GM19452 (cell line): ENCODE results near the gene SPARC.
A peak's percentile ranks its signal among the peaks of the same experiment; 100 is the strongest.
"Not testable (repeated sequence)": the region's sequence is repeated elsewhere in the genome, so short reads cannot be mapped to it uniquely, and the experiment has no call there.

Experiments used
- ATAC-seq: cut with Tn5 transposase; IDR thresholded peaks from one replicate; pipeline ENCODE4 v1.9.1; 2021; ENCODE audit not compliant: unreplicated experiment

The SPARC gene, protein sequence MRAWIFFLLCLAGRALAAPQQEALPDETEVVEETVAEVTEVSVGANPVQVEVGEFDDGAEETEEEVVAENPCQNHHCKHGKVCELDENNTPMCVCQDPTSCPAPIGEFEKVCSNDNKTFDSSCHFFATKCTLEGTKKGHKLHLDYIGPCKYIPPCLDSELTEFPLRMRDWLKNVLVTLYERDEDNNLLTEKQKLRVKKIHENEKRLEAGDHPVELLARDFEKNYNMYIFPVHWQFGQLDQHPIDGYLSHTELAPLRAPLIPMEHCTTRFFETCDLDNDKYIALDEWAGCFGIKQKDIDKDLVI

DNA sequence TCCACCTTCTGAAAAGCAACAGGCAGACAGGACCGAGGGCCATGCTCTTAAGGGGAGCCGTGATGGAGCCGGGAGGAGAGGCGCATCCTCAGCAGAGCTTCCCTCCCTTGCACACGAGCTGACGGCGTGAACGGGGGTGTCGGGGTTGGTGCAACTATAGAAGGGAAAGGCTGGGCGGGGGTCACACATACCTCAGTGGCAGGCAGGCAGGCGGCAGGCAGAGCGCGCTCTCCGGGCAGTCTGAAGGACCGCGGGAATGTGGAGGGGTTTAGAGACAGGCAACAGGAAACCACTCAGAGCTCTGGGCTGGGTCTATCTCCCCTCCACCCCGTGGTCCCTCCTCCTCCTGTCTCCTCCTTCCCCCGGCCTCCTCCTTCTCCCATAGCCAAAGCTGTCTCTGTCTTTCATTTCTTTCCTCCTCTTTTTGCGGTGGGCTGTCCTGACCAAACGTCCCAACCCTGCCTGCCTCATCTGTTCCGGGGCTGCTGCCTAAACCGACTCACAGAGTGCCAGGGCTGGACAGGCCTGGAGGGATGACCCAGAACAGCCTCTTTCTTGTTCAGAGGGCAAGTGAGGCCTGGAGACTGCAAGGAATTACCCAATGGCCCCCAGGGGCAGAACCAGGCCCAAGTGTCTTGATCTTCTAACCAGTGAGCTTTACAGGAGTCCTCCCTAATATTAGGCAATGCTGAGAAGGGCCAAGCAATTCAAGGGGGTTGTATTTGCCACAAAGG, at the start of gene SPARC:
TSS of gene SPARC (minus strand) at position 242 of the 734 bp plus-strand sequence. CDS start 10,727 bp downstream, outside the sequence.
- ATAC-seq = peak; percentile 64

DNA sequence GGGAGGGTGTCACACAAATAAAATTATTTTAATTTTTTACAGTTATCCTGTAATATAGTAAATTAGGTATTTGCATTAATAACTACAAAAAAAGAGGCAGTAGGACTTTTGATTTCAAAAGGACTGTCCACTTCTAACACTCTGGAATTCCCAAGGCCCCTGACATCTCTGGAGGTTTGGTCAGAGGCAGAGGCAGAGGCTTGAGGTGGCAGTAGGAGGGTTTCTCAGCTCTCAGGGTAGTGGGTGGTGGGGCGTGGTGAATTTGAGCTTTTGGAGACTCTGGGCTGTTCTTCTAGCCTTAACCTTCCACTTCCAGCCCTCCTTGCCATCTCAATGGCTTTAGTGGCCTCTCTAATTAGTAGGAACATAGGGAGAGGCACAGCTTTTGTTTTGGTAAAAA, 48.9 kb upstream of the SPARC start:
- ATAC-seq = no peak

DNA sequence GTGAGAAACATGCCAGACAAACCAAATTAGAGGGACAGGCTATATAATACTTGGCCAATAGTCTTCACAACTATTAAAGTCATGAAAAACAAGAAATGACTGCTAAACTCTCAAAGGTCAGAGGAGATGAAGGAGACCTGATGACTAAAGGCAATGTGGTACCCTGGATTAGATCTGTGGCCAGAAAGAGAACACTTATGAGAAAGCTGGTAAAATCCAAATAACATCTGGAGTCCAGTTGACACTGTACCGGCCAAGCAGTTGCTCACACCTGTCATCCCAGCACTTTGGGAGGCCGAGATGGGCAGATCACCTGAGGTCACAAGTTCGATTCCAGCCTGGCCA, 47.3 kb upstream of the SPARC start:
- ATAC-seq = no peak

DNA sequence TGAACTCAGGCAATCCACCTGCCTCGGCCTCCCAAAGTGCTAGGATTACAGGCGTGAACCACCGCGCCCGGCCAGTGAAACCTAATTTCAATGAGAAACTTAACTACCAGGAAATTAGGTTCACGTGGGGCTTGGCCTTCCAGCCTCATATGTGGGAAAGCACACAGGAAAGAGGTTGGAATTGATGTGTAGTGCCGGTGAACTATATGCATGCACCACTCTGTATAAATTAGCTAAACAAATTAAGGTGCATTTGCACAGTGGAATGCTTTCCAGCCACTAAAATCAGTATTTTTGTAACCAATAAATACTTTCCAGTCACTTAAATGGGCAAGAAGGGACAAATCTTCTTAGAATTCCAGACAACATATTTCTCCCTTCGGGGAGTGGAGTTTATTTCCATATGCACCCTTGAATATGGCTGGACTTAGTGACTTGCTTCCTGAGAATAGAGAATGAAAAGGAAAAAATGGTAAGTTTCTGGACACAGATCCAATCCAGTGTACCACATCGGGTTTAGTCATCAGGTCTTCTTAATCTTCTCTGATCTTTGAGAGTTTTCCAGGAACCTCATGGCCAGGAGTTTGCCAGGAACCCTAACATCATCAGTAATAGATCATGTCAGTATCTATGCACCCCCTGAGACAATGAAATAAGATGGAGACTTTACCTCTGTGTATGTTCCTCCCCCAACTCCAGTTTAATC, 46.8 kb upstream of the SPARC start:
- ATAC-seq = no peak

DNA sequence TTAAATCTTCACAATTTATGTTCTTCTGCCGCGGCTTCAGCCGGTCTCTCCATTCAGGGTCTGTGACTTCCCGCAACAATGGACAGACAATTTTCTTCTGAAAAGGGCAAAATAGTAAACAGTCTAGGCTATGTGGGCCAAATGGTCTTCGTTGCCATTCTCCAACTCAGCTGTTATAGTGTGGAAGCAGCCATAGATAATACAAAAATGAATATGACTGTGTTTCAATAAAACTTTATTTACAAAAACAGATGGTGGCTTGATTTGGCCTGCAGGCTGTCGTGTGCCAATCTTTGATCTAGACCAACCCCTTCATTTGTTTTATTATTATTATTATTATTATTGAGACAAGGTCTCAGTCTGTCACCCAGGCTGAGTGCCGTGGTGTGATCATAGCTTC, 43.7 kb upstream of the SPARC start:
- ATAC-seq = no peak

DNA sequence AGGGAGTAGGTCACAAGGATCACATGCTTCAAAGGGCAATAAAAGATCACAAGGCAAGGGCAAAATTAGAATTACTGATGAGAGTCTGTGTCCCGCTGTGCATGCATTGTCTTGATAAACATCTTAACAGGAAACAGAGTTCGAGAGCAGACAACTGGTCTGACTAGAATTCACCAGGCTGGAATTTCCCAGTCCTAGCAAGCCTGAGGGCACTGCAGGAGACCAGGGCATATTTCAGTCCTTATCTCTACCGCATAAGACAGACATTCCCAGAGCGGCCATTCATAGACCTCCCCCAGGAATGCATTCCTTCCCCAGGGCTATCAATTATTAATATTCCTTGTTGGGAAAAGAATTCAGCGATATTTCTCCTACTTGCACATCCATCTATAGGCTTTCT, 42.9 kb upstream of the SPARC start:
- not testable (repeated sequence) for ATAC-seq

DNA sequence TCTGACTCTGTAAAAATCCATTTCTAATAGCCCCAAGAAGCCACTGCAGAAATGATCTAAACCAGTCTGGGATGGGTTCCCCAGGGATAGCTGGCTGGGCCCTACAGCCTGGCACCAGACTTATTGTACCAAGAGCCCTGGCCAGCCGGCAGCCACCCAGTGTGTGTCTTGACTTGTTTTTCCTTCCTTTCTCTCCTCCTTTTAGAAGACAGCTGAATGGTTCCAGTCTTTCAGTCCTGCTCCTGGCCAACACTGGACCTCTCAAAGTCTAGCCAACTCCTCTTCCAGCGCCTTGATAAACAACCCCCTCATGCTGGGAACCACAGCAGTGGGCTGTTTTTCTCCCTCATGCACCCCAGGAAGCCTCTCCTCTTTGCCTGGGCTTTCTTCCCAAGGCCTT, 37.6 kb upstream of the SPARC start:
- no peak for ATAC-seq

DNA sequence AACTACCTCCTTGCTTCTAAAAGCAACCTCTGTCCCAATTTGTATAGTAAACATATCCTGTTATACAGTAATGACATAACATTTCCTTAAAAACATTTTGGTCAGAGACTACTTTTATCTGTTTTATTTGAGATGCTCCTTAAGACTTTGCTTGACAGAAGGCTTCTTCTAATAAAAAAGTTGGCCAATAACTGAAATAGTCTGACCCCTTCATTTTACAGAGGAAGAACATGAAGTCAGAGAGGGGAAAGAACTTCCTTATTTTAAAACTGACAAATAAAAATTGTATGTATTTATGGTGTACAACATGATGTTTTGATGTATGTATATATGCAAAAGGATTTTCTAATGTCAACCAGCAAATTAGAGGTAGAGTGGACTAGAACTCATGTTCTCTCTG, 35.8 kb upstream of the SPARC start:
- no peak for ATAC-seq

DNA sequence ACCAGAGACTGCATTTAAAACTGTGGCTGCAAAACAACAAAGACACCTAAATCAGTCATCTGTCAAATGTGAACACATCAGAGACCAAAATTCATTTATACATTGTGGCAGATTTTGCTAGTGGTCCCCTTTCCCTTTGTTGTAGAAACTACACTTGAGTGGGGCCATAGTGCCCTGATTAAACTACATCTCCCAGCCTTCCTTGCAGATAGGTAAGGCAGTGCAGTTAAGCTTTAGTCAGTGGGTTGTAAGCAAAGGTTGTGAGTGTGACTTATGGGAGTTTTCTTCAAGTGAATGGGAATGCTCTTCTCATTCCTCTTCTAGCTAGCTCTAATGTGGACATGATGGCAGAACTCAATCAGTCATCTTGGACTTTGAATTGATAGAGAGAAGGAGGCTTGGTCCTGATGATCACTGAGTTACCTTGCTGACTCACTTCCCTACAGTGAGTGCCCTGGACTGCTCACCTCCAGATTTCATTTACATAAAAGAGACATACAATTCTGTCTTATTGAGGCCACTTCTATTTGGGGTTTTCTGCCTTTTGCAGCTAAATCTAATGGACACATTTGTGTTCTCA, 35.2 kb upstream of the SPARC start:
- ATAC-seq = peak; percentile 24

DNA sequence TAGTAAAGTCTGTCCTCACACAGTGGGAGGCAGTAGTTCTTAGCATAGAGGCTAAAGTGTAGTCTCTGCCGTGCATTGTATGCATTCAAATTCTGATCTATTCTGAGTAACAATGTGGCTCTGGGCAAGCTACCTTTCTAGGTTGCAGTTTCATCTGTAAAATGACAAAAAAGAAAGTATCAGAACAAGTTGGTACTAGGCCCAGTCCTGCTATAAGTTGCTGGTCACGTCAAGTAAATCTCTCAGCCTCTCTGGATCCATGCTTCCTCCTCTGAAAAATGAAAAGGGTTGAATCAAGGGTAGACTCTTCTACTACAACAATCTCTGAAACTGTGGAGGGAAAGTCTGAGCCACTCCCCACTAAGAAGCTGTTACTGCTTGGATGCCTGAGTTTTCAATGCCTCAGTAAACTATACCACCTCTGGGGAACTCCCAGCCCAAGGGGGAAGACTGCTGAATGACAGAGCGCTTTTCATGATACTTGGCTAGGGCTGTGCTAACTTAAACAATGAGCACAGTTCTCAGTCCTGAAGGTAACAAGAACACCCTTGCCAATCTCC, 34.5 kb upstream of the SPARC start:
- ATAC-seq = peak; percentile 87

DNA sequence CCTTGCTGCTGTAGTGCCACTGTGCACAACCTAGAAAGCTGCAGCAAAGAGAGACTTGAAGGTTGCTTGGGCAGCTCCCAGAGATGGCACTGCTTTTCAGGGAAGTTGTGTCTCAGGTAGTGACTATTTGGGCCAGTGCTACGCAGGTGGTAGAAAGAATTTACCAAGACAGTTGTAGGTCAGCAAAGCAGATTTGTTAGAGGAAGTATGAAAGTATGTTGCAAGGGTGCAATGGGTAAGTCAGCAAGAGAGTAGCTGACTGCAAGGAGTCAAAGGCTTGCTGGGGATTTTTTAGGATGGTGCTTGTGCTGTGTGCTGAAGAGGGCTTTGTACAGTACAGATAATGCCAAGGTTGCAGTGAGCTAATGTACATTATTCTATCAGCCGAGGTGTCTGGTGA, 33.5 kb upstream of the SPARC start:
- ATAC-seq = no peak

DNA sequence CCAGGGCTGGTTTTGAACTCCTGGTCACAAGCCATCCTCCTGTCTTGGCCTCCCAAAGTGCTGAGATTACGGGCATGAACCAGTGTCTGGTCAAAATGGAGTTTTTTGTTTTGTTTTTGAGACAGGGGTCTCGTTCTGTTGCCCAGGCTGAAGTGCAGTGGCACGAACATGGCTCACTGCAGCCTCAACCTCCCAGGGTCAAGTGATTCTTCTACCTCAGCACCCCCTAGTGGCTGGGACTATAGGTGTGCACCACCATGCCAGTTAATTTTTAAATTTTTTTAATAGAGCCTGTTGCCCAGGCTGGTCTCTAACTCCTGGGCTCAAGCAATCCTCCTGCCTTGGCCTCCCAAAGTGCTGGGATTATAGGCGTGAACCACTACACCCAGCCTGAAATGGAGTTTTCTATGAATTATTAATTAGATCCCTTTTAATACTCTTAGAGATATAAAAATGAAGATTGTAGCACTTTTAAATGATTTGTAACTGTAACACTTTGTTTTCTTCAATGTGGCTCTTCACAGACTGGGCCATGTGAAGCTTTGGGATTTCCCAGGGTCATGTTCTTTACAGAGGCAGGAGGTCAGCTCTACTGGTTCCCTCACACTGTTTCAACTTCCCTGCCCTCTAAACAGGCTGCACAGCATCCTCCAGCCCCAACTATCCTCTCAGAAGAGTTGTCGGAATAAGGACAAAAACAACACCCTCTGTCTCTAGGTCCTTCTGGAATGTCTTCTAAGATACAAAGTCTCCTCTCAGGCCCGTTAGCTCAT, 32.7 kb upstream of the SPARC start:
- no peak for ATAC-seq

DNA sequence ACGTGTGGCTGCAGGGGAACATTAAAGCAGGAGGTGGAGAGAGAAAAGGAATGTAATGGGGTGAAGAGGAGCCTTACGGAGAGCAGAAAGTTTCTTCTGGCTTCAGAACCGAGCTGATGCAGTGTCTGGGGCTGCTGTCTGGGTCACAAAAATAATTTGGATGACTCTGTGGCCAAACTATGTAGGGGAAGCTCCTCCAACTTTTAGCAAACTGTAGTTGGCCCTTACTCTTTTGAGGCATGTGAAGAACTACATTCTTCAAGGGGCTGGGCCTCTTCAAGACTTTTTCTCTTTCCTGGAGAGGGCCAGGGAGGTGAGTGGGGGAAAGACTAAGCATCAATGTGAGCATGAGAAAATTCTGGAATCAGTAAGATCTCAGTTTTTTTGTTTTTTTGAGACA, 31.9 kb upstream of the SPARC start:
- ATAC-seq = no peak

DNA sequence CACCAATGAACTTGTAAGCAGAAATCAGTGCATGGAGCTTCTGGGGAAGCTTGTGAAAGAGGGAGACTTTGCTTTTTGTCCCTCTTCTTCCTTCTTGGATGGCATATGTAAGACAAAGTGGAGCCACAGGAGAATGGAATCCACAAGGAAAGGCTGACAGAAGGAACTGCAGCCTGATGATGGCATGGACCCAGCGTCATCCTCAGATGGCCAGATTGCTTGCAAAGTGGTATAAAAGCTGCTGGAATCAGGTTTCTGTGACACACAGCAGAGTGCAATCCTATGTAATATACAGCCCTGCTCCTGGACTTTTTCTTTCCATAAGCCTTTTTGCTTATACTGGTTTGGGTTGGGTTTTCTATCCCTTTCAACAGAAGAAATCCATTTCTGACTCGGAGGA, 31.4 kb upstream of the SPARC start:
- ATAC-seq = no peak

DNA sequence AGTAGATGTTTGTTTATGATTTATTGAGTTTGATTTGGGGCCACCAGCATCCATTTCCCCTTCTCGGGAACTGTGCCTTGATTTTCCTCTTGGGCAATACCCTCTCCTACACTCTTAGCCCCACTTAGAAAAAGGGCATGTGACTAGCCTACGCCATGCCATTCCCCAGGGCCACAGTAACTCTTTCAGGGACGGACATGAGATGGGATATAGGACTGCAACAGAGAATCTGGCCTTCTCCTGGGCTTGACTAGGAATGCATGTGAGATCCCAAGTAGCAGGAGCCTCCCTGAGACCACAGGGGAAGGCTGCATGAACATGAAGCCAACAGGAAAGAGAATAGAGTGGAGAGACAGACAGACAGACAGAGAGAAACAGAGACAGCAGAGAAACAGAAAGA, 30.7 kb upstream of the SPARC start:
- ATAC-seq = no peak

DNA sequence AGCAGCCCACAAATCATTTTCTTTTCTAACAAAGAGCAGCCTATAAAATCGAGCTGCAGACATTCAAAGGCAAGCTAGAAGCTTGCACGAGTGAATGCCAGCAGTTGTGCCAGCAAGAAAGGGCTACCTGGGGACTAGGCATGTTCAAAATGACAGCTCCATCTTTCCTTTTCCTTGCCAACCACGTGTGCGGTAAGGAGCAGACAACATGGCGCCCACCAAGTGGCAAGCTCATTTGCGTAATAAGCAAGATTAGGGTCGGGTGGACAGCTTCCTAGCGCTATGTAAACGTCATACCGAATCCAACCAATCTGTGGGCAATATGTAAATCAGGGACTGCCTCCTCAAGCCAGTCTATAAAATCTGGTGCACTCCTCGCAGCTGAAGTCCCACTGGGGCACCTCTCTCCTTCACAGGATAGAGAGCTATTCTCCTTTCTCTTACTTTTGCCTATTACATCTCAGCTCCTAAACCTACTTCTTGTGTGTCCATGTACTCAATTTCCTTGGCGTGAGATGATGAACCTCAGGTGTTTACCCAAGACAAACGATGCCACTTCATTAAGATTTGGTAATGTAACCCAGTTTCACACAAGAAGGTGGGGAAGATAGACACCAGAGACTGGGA, 22.5 kb upstream of the SPARC start:
- no peak for ATAC-seq

DNA sequence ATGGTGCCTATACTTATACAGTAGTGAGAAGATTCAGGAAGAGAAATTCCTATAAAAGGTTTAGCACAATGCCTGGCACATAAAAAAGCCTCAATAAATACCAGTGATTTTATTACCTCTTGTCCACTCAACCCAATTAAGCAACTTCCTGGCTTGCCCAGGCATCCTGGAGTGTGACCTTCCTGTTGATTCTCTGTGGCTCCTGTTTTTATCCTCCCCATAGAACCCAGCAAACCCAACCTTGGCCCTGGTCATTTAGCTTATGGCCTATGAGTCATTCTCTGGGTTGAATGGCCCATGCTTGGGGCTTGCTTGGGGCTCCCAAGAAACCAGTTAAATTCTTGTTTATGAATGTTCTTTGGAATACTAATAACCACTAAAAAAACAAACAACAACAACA, 21.4 kb upstream of the SPARC start:
- ATAC-seq = no peak

DNA sequence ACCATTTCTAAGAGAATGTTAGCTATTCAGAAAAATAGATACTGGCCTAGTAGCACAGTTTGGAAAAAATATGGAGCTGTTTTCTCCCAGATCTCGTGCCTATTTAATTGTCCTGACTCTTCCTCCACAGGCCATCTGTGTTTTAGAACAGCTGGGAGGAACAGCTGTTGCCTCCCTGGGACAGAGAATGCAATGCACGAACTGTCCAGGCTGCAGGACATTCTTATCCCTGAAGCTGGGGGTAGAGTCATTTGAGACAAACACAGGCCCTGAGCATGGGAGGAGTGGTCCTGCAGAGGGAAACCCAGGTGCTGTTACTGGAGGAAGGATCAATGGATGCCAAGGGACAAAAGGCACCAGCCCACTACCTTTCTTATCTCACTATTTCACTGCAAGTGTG, 20.9 kb upstream of the SPARC start:
- ATAC-seq = no peak

DNA sequence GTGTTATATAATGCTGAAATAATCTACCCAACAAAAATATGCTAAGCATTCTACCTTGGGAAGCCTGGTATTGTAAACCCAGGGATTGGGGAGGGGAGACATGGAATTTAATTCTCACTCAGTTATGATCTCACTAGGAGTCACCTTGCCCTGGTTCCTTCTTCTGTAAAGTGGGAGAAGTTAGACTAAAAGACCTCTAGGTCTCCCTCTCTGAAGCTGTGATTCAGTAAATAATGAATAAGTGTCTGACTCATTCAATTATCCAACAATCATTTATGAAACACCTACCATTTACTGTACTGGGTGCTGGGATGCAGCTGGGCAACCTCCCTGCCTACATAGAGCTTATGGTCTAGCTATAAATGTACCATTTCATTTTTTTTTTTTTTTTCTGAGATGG, 20.2 kb upstream of the SPARC start:
- no peak for ATAC-seq

DNA sequence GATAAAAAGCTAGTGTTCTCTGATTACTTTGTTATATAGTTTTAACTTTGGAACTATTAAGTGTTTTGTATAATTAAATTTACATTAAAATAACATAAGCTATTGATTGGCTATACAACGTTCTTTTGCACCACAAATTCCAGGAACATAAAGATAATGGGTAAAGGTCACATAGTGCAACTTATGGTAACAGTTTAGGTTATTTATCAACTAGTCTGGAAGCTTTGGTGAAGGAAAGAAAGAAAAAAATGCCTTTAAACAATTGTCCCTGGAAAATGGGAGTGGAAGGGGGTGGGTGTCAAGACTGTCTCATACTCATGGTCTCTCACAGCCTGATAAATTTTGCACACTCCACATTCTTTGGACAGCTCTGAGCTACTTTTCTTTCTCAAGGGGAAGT, 17.1 kb upstream of the SPARC start:
- no peak for ATAC-seq
